T-cell (primary cell): Measurements from ENCODE around the gene SOX9. TPM values are rescaled to one million over a fixed set of nuclear protein-coding genes. Genes with fewer than 3 reads are reported as not detected.

ENCODE experiments used
- ATAC-seq, 4 experiments: fragments of 200-7000 bp in 3 of 4; fragments of 150-1000 bp in 1 of 4; cut with Tn5 transposase; replicated peaks in 1 of 4; 1 replicate in 3 of 4; 2 replicates in 1 of 4; pipeline ENCODE4 v1.10.0; 2021; ENCODE audit warnings: moderate library complexity in 3 of 4, mild to moderate bottlenecking in 2 of 4, moderate number of reproducible peaks in 1 of 4
- CTCF ChIA-PET, 2 donors: fragments of 300-600 bp; sonication (Branson Sonifier 250); formaldehyde crosslinking; loops; one replicate each; lab custom pipeline; 2022; ENCODE audit warnings: antibody characterized with exemption in 2 of 2; lab: Charles Lee
- POLR2A ChIA-PET, 2 donors: fragments of 300-600 bp; sonication (Branson Sonifier 250); formaldehyde crosslinking; loops; one replicate each; lab custom pipeline; 2022; ENCODE audit warnings: antibody characterized with exemption in 2 of 2; lab: Charles Lee
- DNase-seq, 35 experiments: peaks; one replicate each; pipeline versions ENCODE4 v3.0.0 to v3.0.0-alpha.2; 2013 to 2023
- H3K27ac ChIP-seq: one replicate; pipeline ENCODE4 v1.5.1; 2013; ENCODE audit warnings: low read length
- H3K27me3 ChIP-seq, 2 experiments: replicated peaks in 1 of 2; 1 replicate in 1 of 2; 2 replicates in 1 of 2; pipeline versions ENCODE4 v1.6.1 to v1.7.0; 2013; ENCODE audit warnings: low read length in 1 of 2, mixed read lengths in 1 of 2; ENCODE audit not compliant: control insufficient read depth in 2 of 2, insufficient read depth in 2 of 2; ENCODE audit errors: extremely low read depth in 1 of 2
- H3K36me3 ChIP-seq, 2 donors: 1 replicate in 1 of 2; 2 replicates in 1 of 2; pipeline versions ENCODE4 v1.6.1 to v1.7.0; 2013; ENCODE audit warnings: low read length in 1 of 2; ENCODE audit not compliant: control insufficient read depth in 2 of 2, insufficient read depth in 1 of 2; ENCODE audit errors: extremely low read depth in 1 of 2
- H3K4me1 ChIP-seq, 2 experiments: 1 replicate in 1 of 2; 2 replicates in 1 of 2; pipeline versions ENCODE4 v1.6.1 to v1.7.0; 2013; ENCODE audit warnings: low read length in 2 of 2, mixed read lengths in 1 of 2; ENCODE audit not compliant: insufficient read depth in 2 of 2, control insufficient read depth in 1 of 2; ENCODE audit errors: extremely low read depth in 1 of 2
- H3K4me3 ChIP-seq, 2 donors: 1 replicate in 1 of 2; 2 replicates in 1 of 2; pipeline versions ENCODE4 v1.5.1 to v1.7.0; 2013; ENCODE audit warnings: mild to moderate bottlenecking in 2 of 2, low read length in 1 of 2, moderate library complexity in 1 of 2; ENCODE audit not compliant: control insufficient read depth in 1 of 2; ENCODE audit errors: extremely low read depth in 1 of 2
- H3K9me3 ChIP-seq: 2 replicates; pipeline ENCODE4 v1.7.0; 2013
- H3K27ac Mint-ChIP-seq, 2 donors: one replicate each; pipeline ENCODE4 v1.8.0; 2020 to 2021; ENCODE audit warnings: mild to moderate bottlenecking in 2 of 2, mixed read lengths in 2 of 2
- H3K27me3 Mint-ChIP-seq, 2 donors: one replicate each; pipeline ENCODE4 v1.8.0; 2021 to 2022; ENCODE audit warnings: mixed read lengths in 2 of 2
- H3K36me3 Mint-ChIP-seq: one replicate; pipeline ENCODE4 v1.8.0; 2021; ENCODE audit warnings: mixed read lengths
- H3K4me1 Mint-ChIP-seq, 3 donors: one replicate each; pipeline ENCODE4 v1.8.0; 2020 to 2022; ENCODE audit warnings: mixed read lengths in 3 of 3, mild to moderate bottlenecking in 1 of 3
- H3K4me3 Mint-ChIP-seq, 3 donors: one replicate each; pipeline ENCODE4 v1.8.0; 2020 to 2022; ENCODE audit warnings: mild to moderate bottlenecking in 3 of 3, mixed read lengths in 3 of 3, moderate library complexity in 3 of 3
- H3K9me3 Mint-ChIP-seq, 3 donors: one replicate each; pipeline ENCODE4 v1.8.0; 2020 to 2022; ENCODE audit warnings: mixed read lengths in 3 of 3
- WGBS: methylation state at CpG from one replicate; pipeline ENCODE4 v1.1.5; 2013; ENCODE audit warnings: missing lambda C conversion rate; ENCODE audit not compliant: insufficient coverage; 5-methylcytosine and 5-hydroxymethylcytosine counted together
- total RNA-seq, 35 experiments: library from RNA in 6 of 35; stranded (reverse) in 6 of 35; fragments of 120-200 nt in 1 of 35; gene quantifications; one replicate each; pipeline versions ENCODE4 v1.2.1 to v1.2.4 and lab custom pipeline; 2013 to 2026

SOX9 gene
- total RNA-seq, 5 donors from 2014 or later (not counting 1 experiment from before 2014, with no cell fraction given) = 0.13 to 0.35 (median 0.23) TPM; not detected in 2

DNA sequence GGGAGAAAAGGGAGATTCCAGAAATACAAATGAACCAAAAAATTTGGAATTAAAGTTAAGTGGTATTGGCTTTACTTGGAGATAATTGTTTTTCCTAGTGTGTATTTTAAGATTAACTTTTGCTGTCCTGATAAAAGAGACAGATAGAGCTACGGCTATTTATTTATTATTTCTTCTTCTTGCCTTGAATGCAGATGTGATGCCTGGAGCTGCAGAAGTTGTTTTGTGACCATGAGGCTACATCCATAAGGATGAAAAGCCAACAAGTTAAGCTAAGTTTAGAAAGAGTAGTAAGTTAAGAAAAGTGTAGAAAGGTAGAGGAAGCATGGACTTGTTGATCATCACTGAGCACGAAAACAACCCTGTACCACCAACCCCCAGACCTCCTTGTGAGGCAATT is 41.7 kb downstream of the SOX9 start:
- ChIA-PET POLR2A (no interaction called here), CTCF (no interaction called here)
- Histone ChIP-seq H3K9me3 (no peaks in the 10 kb centered on the region), H3K4me1 (no peaks in the 10 kb centered on the region), H3K4me3 (no peak overlapping the region), H3K27ac (no peak overlapping the region), H3K27me3 (peaks cover 0 to 3% of the 10 kb centered on the region in 2 experiments), H3K36me3 (no peaks in the 10 kb centered on the region)
- Mint-ChIP-seq H3K27ac (no peak overlapping the region), H3K4me3 (no peak overlapping the region), H3K27me3 (peaks cover 0 to 3% of the 10 kb centered on the region in 2 donors), H3K36me3 (no peaks in the 10 kb centered on the region), H3K9me3 (peaks cover 0 to 15% (median 9%) of the 10 kb centered on the region in 3 donors), H3K4me1 (no peaks in the 10 kb centered on the region)
- WGBS = no CpG with 5 or more reads among the region's 2 CpGs
- ATAC-seq (no peak), DNase-seq (no peak)

DNA sequence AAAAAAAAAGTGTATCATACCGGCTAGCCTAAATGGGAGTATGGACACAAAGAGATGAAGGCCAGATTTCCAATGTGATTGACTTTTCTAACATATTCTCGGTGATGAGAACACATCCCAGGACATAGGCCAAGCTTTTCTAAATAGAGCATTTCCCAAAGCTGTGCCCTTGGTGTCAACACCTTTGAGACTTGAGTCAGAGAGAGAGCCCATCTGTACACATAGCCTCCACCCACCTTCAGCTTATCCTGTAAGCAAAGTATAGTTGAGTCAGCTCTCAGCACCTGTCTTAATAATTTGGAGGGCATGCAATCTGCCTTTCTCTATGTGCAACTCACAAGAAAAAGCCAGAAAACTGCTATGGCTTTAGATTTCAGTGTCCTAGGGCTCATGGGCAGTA is 42.7 kb downstream of the SOX9 start:
- CTCF ChIA-PET = no interaction called here
- Mint-ChIP-seq H3K36me3 (no peaks in the 10 kb centered on the region), H3K27ac (no peak overlapping the region), H3K4me1 (no peaks in the 10 kb centered on the region), H3K9me3 (peaks cover 0 to 15% (median 9%) of the 10 kb centered on the region in 3 donors), H3K4me3 (no peak overlapping the region), H3K27me3 (peaks cover 0 to 3% of the 10 kb centered on the region in 2 donors)
- 67% methylated on average over 1 of the region's 2 CpGs for WGBS
- no peak for DNase-seq
- Histone ChIP-seq H3K27ac (no peak overlapping the region), H3K4me1 (no peaks in the 10 kb centered on the region), H3K9me3 (no peaks in the 10 kb centered on the region), H3K4me3 (no peak overlapping the region), H3K27me3 (peaks cover 0 to 3% of the 10 kb centered on the region in 2 experiments), H3K36me3 (no peaks in the 10 kb centered on the region)
- no peak for ATAC-seq
- POLR2A ChIA-PET = no interaction called here

DNA sequence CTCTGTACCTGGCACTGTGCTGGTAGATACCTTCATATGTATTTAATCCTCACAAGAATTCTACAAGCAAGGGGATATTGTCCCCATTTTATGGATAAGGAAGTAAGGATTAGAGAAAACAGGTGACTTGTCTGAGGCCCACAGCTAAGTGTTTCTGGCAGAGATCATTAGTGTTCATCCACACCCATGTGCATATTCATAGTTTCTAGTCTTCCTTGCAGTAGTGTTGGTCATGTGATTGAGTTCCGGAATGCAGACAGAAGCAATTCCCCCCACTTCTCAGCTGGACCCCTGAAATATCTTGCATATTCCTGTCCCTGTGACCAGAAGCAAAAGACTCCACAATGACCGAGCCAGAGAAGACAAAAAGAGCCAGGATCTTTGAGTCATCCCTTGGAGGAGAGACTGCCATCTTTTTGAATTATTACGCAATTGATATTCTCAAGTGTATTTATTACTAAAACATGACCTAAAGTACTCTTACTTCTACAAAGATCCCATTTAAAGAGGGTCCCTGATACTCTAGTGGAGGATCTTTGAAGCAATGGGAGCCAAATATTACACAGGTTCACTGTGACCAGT is 43.4 kb downstream of the SOX9 start:
- Mint-ChIP-seq H3K4me3 (no peak overlapping the region), H3K27me3 (peaks cover 0 to 3% of the 10 kb centered on the region in 2 donors), H3K4me1 (no peaks in the 10 kb centered on the region), H3K27ac (no peak overlapping the region), H3K9me3 (peaks cover 0 to 12% (median 9%) of the 10 kb centered on the region in 3 donors), H3K36me3 (no peaks in the 10 kb centered on the region)
- H3K9me3 ChIP-seq = no peaks in the 10 kb centered on the region
- no peaks in the 10 kb centered on the region for H3K4me1 ChIP-seq
- no peaks in the 10 kb centered on the region for H3K36me3 ChIP-seq
- no peak for DNase-seq
- ChIA-PET CTCF (no interaction called here), POLR2A (no interaction called here)
- peaks cover 0 to 3% of the 10 kb centered on the region in 2 experiments for H3K27me3 ChIP-seq
- no peak overlapping the region for H3K4me3 ChIP-seq
- no CpG with 5 or more reads among the region's 3 CpGs for WGBS
- no peak for ATAC-seq
- no peak overlapping the region for H3K27ac ChIP-seq

DNA sequence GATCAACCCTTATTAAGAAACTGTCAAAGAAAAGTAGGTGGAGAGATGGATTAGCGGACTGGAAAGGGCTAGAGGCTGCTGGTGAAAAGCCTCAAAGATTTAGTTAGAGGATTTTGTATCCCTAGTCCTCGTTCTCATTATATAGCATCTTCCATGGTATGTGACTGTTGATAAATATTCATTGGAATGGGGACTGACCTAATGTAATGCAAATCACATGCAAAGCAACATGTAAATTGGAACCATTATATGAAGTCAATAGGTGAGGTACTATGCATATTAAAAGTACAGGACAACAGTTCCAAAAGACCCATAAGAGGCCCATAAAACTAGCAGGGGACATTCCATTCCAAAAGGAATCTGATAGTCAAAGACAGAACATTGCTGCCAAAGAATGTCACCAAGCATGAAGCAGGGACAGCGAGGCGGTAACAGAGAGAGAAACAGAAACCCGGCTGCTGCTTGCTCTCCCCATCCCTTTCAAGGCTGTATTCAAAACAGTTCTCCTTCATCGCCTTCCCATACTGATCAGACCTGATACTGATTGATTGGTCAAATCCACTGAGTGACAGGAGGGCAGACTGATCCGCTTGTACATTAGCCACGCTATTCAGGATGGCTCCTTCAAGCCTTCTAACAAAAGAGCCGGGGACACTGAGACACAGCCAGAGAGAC is 44.5 kb downstream of the SOX9 start:
- Mint-ChIP-seq H3K27me3 (peaks cover 0 to 3% of the 10 kb centered on the region in 2 donors), H3K36me3 (no peaks in the 10 kb centered on the region), H3K27ac (no peak overlapping the region), H3K4me3 (no peak overlapping the region), H3K4me1 (no peaks in the 10 kb centered on the region), H3K9me3 (peaks cover 0 to 9% (median 4%) of the 10 kb centered on the region in 3 donors)
- no peaks in the 10 kb centered on the region for H3K36me3 ChIP-seq
- H3K9me3 ChIP-seq = no peaks in the 10 kb centered on the region
- ChIA-PET CTCF (no interaction called here), POLR2A (no interaction called here)
- DNase-seq (no peak), ATAC-seq (no peak)
- no peak overlapping the region for H3K4me3 ChIP-seq
- H3K27ac ChIP-seq = no peak overlapping the region
- peaks cover 0 to 3% of the 10 kb centered on the region in 2 experiments for H3K27me3 ChIP-seq
- 70% methylated on average over 6 of the region's 9 CpGs for WGBS
- no peaks in the 10 kb centered on the region for H3K4me1 ChIP-seq

DNA sequence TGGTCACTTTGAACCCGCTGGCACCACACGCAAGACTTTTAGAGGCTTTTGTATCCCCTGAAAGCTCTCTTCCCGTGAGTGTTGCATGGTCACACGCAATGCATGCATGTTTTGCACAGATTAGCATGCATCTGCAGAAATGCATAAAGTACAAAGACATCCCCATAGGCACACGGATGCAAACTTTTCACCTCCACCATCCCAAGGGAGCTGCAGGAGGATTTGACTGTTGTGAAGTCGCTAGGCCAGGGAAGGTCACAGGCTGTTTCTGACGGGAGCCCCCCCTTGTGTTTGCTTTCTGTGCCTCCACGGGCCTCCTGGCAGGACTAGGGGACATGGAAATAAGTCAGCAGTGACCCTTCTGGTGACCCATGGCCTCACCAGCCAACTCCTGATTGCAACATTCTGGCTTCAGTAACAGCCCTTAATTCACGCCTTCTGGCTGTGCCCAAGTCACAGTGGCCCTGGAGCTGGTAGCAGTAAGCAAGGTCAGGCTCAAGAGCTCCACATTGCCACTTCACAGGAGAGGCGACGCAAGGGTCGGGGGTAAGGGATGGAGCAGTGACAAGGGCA is 45.1 kb downstream of the SOX9 start:
- Mint-ChIP-seq H3K4me1 (no peaks in the 10 kb centered on the region), H3K27ac (no peak overlapping the region), H3K36me3 (no peaks in the 10 kb centered on the region), H3K4me3 (no peak overlapping the region), H3K27me3 (peaks cover 0 to 1% of the 10 kb centered on the region in 2 donors), H3K9me3 (peaks cover 0 to 5% (median 4%) of the 10 kb centered on the region in 3 donors)
- ChIA-PET POLR2A (no interaction called here), CTCF (no interaction called here)
- Histone ChIP-seq H3K9me3 (no peaks in the 10 kb centered on the region), H3K36me3 (no peaks in the 10 kb centered on the region), H3K4me3 (no peak overlapping the region), H3K27me3 (peaks cover 0 to 3% of the 10 kb centered on the region in 2 experiments), H3K4me1 (no peaks in the 10 kb centered on the region), H3K27ac (no peak overlapping the region)
- no peak for DNase-seq
- no peak for ATAC-seq
- WGBS = 57% methylated on average over 9 of the region's 12 CpGs

DNA sequence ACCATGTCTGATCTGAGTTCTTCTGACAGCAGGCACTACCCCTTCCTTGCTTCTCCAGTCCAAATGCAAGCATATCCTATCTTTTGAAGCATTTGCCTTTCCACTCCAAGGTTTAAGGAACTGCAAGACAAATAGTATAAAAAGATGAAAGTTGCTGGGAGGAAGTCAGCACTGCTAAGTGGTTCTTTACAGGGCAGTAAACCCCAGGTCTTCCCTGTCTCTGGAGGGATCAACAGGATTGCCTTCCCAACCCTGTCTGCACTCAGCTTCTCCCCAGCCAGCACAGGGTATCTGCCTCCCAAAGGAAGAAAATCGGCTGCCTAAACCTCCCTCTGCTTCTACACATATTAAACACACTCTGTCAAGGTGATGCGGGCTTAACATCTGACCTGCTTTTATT is 46.8 kb downstream of the SOX9 start:
- Histone ChIP-seq H3K36me3 (no peaks in the 10 kb centered on the region), H3K4me3 (no peak overlapping the region), H3K4me1 (no peaks in the 10 kb centered on the region), H3K27ac (no peak overlapping the region), H3K27me3 (peaks cover 0 to 6% of the 10 kb centered on the region in 2 experiments), H3K9me3 (no peaks in the 10 kb centered on the region)
- POLR2A ChIA-PET = no interaction called here
- Mint-ChIP-seq H3K27me3 (peaks cover 0 to 4% of the 10 kb centered on the region in 2 donors), H3K4me3 (no peak overlapping the region), H3K4me1 (no peaks in the 10 kb centered on the region), H3K36me3 (no peaks in the 10 kb centered on the region), H3K27ac (no peak overlapping the region), H3K9me3 (peaks cover 0 to 4% (median 2%) of the 10 kb centered on the region in 3 donors)
- ATAC-seq (no peak), DNase-seq (no peak)
- CTCF ChIA-PET = no interaction called here
- WGBS = no CpG with 5 or more reads among the region's 2 CpGs
